HG02623 (cell line): ENCODE data around the gene S100Z.
"Not testable (repeated sequence)": the region's sequence is repeated elsewhere in the genome, so short reads cannot be mapped to it uniquely, and the experiment has no call there.

Experiments used
- ATAC-seq: cut with Tn5 transposase; IDR thresholded peaks from one replicate; pipeline ENCODE4 v1.9.1; 2021; ENCODE audit warnings: moderate library complexity; ENCODE audit not compliant: unreplicated experiment

Gene S100Z

GRCh38 chr5:76849419-76850291 lies at the start of gene S100Z:
S100Z (plus strand) TSS chr5:76850014; CDS start chr5:76875360, 25,346 bp downstream.
- no peak for ATAC-seq

- no peak for ATAC-seq
Observed at GRCh38 chr5:76800579-76800978, 49.2 kb upstream of the S100Z start.

GRCh38 chr5:76801159-76801802 lies 48.5 kb upstream of the S100Z start:
- no peak for ATAC-seq

- ATAC-seq: no peak
Observed at GRCh38 chr5:76801803-76802195, 48.0 kb upstream of the S100Z start.

GRCh38 chr5:76804266-76804665 lies 45.5 kb upstream of the S100Z start:
- no peak for ATAC-seq

- no peak for ATAC-seq
Observed at GRCh38 chr5:76805821-76806505, 43.9 kb upstream of the S100Z start.

- no peak for ATAC-seq
Observed at GRCh38 chr5:76807296-76807695, 42.5 kb upstream of the S100Z start.

- ATAC-seq: no peak
Observed at GRCh38 chr5:76808141-76808691, 41.6 kb upstream of the S100Z start.

GRCh38 chr5:76809141-76809540 lies 40.7 kb upstream of the S100Z start:
- ATAC-seq: no peak

GRCh38 chr5:76810236-76810635 lies 39.6 kb upstream of the S100Z start:
- ATAC-seq: no peak

GRCh38 chr5:76811214-76811613 lies 38.6 kb upstream of the S100Z start:
- ATAC-seq: no peak

- ATAC-seq: not testable (repeated sequence)
Observed at GRCh38 chr5:76812209-76812608, 37.6 kb upstream of the S100Z start.

GRCh38 chr5:76813982-76814562 lies 35.7 kb upstream of the S100Z start:
- ATAC-seq: no peak

GRCh38 chr5:76816110-76816831 lies 33.5 kb upstream of the S100Z start:
- ATAC-seq: no peak

- ATAC-seq: no peak
Observed at GRCh38 chr5:76818844-76819831, 30.7 kb upstream of the S100Z start, which contains the start of gene F2RL1. F2RL1 (plus strand) TSS chr5:76819030; CDS start chr5:76819183, 153 bp downstream.

GRCh38 chr5:76819851-76820525 lies 29.8 kb upstream of the S100Z start:
- ATAC-seq: no peak

- no peak for ATAC-seq
Observed at GRCh38 chr5:76820526-76820890, 29.3 kb upstream of the S100Z start.

- no peak for ATAC-seq
Observed at GRCh38 chr5:76821136-76821535, 28.7 kb upstream of the S100Z start.
